Glutamatergic neuron (in vitro differentiated cells): ENCODE results near the gene ITGB4. TPM values are rescaled to one million over a fixed set of nuclear protein-coding genes. Genes with fewer than 3 reads are reported as not detected.
A peak's percentile ranks its signal among the peaks of the same experiment; 100 is the strongest.

ENCODE experiments used
- DNase-seq: peaks from one replicate; pipeline ENCODE4 v3.0.0; 2022
- H3K27ac Mint-ChIP-seq: one replicate; pipeline ENCODE4 v1.8.0; 2020; ENCODE audit warnings: mild to moderate bottlenecking, mixed read lengths, inconsistent platforms; ENCODE audit not compliant: unreplicated experiment
- H3K27me3 Mint-ChIP-seq: one replicate; pipeline ENCODE4 v1.8.0; 2020; ENCODE audit warnings: mild to moderate bottlenecking, moderate library complexity, mixed read lengths, inconsistent platforms; ENCODE audit not compliant: unreplicated experiment
- H3K36me3 Mint-ChIP-seq: one replicate; pipeline ENCODE4 v1.8.0; 2020; ENCODE audit warnings: mild to moderate bottlenecking, mixed read lengths, inconsistent platforms; ENCODE audit not compliant: unreplicated experiment
- H3K4me1 Mint-ChIP-seq: one replicate; pipeline ENCODE4 v1.8.0; 2020; ENCODE audit warnings: mild to moderate bottlenecking, low read depth, mixed read lengths, inconsistent platforms; ENCODE audit not compliant: unreplicated experiment
- H3K4me3 Mint-ChIP-seq: one replicate; pipeline ENCODE4 v1.8.0; 2020; ENCODE audit warnings: mild to moderate bottlenecking, mixed read lengths, inconsistent platforms; ENCODE audit not compliant: unreplicated experiment
- H3K9me3 Mint-ChIP-seq: one replicate; pipeline ENCODE4 v1.8.0; 2020; ENCODE audit warnings: mild to moderate bottlenecking, moderate library complexity, mixed read lengths, inconsistent platforms; ENCODE audit not compliant: unreplicated experiment
- CTCF ChIP-seq: fragments of 200-600 bp; sonication (generic); IDR thresholded peaks from one replicate; pipeline ENCODE4 v1.5.0; 2021; ENCODE audit not compliant: partially characterized antibody, unreplicated experiment
- total RNA-seq: library from RNA; stranded (reverse); fragmentation: NEBNext Ultra II Directional; extraction: Animal tissue kit (Norgen Biotek cat#: 25700); gene quantifications from one replicate; pipeline ENCODE4 v1.2.1, GENCODE V29; 2021; ENCODE audit not compliant: unreplicated experiment

ITGB4 gene
- total RNA-seq, 1 donor from 2014 or later: not detected

- TF ChIP-seq CTCF: no peak
- no peaks in the 10 kb centered on the region for H3K4me1 Mint-ChIP-seq
- peaks cover 6% of the 10 kb centered on the region for H3K27me3 Mint-ChIP-seq
- no peaks in the 10 kb centered on the region for H3K36me3 Mint-ChIP-seq
- DNase-seq: no peak
- H3K27ac Mint-ChIP-seq: no peak overlapping the region
- H3K4me3 Mint-ChIP-seq: no peak overlapping the region
- H3K9me3 Mint-ChIP-seq: peaks cover 1% of the 10 kb centered on the region
These were observed 42.0 kb downstream of the ITGB4 start for GRCh38 chr17:75763269-75763607.

DNA sequence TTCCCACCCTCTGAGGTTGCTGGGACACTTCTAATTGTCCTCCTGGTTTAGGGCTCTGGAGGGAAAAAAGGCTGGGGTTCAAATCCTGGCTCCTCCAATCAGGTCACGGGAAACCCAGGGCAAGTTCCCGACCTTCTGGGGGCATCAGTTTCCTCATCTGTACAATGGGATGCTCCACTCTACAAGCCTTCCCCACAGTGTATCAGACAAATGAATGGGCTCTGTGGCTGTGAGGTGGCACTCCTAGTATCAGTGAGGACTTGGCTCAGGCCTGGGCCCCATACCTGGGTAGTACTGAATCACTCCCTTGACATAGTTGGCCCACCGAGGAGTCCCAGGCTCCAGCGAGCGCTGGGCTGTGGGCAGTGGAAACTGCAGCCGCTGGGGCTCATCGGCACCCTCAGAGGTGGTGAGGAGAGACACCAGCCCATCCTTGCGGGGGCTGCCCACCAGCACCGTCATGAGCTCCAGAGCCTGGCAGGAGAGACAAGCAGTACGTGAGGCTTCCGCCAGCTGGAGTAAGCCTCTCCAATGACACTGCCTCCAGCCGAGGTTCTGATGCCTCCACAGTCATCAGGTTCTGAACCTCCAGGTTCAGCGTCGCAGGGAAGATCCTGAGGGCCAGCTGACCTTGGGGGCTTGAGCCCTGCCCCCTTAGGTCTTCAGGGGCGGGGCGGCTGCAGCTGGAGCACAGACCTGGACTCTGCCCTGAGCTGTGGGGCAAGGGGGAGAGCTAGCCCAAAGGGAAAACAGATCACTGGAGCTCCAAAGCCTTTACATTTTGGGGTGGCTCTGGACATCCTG is 42.6 kb downstream of the ITGB4 start:
- Mint-ChIP-seq H3K27me3 (peaks cover 6% of the 10 kb centered on the region), H3K4me3 (peak overlapping the region; percentile 38), H3K4me1 (no peaks in the 10 kb centered on the region), H3K27ac (no peak overlapping the region), H3K9me3 (peaks cover 1% of the 10 kb centered on the region), H3K36me3 (no peaks in the 10 kb centered on the region)
- TF ChIP-seq CTCF: no peak
- no peak for DNase-seq

- H3K4me3 Mint-ChIP-seq: peak overlapping the region; percentile 61
- peaks cover 1% of the 10 kb centered on the region for H3K9me3 Mint-ChIP-seq
- H3K27ac Mint-ChIP-seq: no peak overlapping the region
- no peaks in the 10 kb centered on the region for H3K4me1 Mint-ChIP-seq
- H3K36me3 Mint-ChIP-seq: no peaks in the 10 kb centered on the region
- TF ChIP-seq CTCF: no peak
- no peak for DNase-seq
- H3K27me3 Mint-ChIP-seq: peaks cover 6% of the 10 kb centered on the region
These were observed 43.1 kb downstream of the ITGB4 start for GRCh38 chr17:75764417-75764710.

GRCh38 chr17:75764711-75765421 is 43.6 kb downstream of the ITGB4 start, which contains the start of gene GALK1:
GALK1 (minus strand) TSS chr17:75765192; CDS start chr17:75765136, 56 bp downstream.
- no peak within 1 kb of the TSS for H3K27ac Mint-ChIP-seq

More at GRCh38 chr17:75764711-75765421, 43.6 kb downstream of the ITGB4 start, which contains the start of gene GALK1:
- H3K27me3 Mint-ChIP-seq: peaks cover 6% of the 10 kb centered on the region
- H3K9me3 Mint-ChIP-seq: peaks cover 1% of the 10 kb centered on the region
- no peaks in the 10 kb centered on the region for H3K36me3 Mint-ChIP-seq
- peak; percentile 25 for TF ChIP-seq CTCF
- peak; percentile 71 for DNase-seq
- H3K4me3 Mint-ChIP-seq: peak within 1 kb of the TSS; percentile 61
- H3K4me1 Mint-ChIP-seq: no peaks in the 10 kb centered on the region
